OCI-M1 (cell line): Measurements from ENCODE around the gene TSPAN5.
A peak's percentile ranks its signal among the peaks of the same experiment; 100 is the strongest.
"Not testable (repeated sequence)": the region's sequence is repeated elsewhere in the genome, so short reads cannot be mapped to it uniquely, and the experiment has no call there.

Experiments used
- DNase-seq: peaks from one replicate; lab custom pipeline; 2025; lab: John Stamatoyannopoulos, UW

TSPAN5 gene

DNA sequence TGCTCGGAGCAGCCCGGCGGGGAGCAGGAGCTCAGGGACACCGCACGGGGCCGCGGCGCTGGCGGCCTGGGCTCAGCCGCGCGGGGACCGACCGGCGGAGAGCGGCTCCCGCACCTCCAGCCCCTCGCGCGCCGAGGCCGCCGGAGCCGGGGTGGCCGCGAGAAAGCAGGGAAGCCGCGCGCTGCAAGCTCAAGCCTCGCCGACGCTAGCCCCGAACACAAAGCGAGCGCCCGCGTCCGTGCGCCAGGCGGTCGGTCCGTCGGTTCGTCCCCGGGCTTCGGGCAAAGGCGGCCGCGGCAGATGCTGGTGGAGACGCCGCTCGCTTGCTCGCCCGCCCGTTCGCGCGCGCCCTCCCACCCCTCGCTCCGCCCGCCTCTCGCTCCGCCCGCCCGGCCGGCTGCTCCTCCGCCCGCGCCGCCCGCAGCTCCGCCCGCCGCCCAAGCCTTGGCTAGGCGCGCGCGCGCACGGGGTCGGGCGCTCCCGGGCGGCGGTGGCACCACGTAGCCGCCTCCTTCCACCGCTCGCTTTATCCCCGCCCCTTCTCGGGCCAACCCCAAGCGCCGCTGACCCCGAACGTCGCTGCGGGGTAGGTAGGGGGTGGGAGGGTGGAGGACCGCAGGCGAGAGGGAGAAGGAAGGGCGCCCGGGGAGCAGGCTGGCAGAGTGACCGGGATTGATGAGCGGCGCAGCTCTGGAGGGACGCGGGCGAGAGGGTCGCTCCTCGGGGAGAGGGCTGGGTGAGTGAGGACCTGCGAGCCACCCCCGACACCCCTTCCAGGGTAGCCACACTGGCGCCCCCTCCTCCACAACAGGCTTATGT, at the start of gene TSPAN5:
TSS of gene TSPAN5 (minus strand) at position 325 of the 819 bp plus-strand sequence.
- DNase-seq, result peak; percentile 57

DNA sequence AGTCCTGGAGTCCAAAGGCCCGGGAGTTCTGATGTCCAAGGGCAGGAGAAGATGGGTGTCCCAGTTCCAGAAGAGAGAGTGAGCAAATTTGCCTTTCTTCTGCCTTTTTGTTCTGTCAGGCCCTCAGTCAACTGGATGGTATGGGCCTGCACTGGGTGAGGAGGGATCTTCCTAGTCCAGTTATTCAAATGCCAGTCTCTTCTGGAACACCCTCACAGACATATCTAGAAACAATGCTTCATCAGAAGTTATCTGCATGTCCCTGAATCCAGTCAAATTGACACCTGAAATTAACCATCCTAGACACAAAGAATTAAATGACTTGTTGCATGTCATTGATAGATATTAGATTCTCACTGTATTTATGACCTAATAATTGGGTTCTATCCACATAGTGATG, 48.5 kb upstream of the TSPAN5 start:
- no peak for DNase-seq

DNA sequence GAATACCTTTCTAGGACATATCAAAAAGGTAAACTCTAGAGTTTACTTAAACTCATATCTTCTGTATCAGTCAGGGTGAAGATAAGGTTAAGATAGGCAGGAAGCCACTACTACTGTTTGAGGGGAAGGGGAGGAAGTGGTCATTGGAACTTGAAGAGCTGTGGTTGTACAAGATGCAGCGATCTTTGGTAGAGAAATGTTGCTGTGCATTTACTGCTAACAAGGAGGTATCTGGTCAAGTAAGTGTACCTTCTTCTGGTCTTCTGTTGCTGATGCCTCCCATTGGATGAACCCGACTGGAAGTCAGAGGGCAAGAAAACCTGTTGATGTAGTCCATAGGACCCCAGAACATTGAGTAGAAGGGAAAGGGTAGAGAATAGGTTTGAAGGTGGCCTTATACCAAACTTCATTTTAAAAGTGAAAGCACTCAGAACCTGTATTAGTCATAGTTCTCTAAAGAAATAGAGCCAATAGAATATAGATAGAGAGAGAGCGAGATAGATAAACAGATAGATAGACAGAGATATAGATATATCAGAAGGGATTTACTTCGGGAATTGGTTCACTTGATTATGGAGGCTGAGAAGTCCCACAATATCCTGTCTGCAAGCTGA, 47.9 kb upstream of the TSPAN5 start:
- no peak for DNase-seq

DNA sequence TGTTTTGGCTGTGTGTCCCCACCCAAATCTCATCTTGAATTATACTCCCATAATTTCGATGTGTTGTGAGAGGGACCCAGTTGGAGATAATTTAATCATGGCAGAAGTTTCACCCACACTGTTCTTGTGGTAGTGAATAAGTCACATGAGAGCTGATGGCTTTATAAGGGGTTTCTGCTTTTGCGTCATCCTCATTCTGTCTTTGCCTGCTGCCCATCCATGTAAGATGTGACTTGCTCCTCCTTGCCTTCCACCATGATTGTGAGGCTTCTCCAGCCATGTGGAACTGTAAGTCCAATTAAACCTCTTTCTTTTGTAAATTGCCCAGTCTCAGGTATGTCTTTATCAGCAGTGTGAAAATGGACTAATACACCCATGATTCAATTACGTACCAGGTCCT, 47.2 kb upstream of the TSPAN5 start:
- not testable (repeated sequence) for DNase-seq

DNA sequence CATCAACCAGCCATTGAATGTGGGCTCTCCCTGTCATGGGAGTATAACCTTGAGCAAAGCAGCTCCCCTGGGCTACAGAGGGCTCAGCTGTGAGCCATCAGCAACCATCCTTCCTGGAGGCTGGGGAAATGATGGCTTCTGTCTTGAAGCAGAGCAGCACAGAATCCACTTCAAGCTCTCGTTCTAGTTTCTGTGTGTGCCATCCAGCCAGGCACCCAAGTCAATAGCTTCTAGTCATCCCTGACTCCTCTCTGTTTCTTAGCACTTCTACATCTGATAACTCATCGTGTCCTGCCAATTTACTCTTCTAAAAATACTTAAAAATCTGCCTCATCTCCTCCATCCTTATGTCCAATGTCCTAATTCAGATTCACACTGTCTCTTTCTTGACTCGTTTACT, 42.2 kb upstream of the TSPAN5 start:
- DNase-seq, result no peak

DNA sequence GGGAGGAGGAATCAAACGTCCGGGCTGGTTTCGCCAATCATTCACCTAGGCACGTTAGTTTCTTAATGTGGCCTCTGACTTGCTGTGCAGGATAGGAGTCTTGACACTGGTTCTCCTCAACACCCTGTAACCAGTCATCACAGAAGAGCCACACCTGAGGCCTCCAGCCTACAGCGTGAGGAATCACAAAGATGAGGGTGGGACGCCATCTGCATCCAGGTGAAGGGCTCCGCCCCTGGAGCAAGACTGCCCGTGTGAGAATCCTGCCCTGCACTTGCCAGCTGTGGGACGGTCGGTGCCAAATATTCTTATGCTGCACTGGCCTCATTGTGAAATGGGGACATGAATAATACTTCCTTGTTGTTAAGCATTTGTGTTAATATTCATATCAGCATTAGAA, 35.7 kb upstream of the TSPAN5 start:
- DNase-seq, result no peak

DNA sequence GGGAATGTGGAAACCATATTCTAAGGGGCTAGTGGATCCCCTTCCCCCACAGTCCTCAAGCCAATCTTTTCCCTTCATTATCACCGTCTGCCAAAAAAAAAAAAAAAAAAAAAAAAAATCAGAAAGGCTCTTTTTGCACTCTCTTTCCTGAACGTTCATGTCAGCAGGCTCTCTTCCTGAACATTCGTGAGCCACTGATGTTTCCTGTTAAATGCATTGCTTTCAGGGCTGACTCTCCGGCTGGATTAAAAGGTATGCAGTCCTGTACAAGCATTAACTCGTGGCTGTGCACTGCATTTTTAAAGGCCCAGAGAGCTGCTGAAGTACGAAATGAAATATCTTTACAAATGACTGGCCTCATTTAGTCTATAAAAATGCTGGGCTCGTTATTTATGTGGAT, 34.0 kb upstream of the TSPAN5 start:
- DNase-seq, result no peak

DNA sequence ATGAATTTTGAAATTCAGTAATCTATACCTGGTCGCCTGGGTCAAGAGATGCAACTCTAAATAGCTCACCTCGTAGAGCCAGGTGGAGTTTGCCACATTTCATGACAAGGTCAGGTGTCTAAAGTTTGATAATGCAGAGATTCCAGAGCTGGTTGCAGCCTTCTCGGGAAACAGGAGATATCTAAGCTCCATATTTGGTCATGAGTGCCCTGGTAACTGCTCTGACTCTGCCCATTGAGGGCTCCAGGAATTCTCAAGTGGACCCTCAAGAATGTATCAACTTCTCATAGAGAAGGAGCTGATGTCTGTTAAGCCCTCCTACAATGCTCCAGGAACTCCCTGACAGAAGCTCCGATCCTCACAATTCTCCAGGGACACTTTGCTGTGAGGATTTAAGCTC, 33.2 kb upstream of the TSPAN5 start:
- DNase-seq, result no peak

DNA sequence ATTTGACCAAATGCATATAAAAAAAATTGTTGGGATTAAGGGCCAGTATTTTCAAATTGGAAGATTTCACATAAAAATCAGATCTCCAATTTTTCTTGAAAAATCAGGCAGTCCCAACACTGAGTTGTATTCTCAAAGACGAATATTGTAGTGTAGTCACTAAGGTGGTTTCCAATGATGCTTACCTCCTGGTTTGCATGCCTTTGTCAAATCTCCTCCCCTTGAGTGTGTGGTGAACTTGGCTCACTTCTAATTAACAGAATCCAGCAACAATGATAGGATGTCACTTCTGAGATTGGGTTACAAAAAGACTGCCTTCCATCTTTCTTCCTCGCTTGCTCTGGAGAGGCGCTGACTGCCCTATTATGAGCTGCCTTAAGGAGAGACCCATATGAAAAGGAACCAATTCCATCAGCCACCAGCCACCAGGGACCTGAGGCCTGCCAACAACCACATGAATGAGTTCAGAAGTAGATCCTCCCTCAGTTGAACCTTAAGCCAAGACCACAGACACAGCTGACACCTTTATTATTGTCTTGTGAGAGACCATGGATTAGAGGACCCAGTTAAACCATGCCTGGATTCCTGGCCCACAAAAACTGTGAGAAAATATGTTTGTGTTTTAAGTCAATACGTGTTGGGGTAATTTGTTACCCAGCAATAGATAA, 31.2 kb upstream of the TSPAN5 start:
- no peak for DNase-seq

DNA sequence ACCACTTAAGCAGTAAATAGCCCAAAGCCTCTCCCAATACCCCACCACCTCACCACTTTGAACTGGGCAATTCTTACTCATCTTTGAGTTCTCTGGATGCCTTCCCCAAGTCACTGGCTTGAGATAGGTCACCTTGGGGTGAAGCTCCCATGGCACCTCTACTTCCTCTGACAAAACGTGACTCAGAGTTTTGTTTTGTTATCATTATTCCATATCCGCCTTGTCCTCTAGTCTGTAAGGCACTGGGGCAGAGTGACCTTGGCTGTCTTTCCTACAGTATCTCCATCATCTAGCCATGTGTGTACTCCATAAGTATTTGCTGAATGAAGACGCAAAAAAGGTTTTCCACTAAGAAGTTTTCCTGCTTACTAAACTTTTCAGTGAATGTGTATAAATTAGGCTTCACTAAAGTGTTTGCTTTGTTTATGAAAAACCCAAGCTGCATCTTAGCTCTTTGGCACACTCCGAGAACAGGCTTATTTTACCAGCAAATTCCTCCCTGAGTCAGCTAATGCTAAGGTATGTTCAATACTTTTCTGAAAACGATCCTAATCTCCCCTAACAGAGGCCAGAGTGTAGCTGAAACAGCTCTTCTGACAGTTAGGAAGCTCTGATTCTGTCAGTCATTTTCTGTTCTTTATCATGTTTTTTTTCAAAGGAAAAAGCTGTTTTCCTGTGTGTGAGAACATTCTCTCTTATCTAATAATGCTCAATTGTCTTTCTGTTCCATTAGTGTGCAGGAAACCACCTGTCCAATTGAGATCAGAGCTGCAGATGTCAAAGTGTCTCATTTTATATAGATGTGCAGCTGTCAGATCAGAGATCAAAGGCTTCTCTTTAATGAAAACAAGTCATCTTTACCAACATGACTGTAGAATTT, 30.2 kb upstream of the TSPAN5 start:
- no peak for DNase-seq

DNA sequence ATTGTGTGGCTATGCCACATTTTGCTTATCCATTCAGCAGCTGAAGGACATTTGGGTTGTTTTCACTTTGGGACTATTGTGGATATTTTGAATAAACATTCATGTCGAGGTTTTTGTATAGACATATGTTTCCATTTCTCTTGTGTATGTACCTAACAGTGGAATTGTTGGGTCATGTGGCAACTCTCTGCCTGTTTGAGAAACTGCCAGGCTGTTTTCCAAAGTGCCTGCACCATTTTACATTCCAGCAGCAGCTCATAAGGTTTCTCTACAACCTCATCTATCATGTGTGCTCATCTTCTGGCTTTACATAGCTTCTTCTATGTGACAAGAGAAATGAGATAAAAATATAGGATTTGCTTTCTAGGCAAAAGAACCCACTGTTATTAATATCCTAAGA, 29.5 kb upstream of the TSPAN5 start:
- no peak for DNase-seq

DNA sequence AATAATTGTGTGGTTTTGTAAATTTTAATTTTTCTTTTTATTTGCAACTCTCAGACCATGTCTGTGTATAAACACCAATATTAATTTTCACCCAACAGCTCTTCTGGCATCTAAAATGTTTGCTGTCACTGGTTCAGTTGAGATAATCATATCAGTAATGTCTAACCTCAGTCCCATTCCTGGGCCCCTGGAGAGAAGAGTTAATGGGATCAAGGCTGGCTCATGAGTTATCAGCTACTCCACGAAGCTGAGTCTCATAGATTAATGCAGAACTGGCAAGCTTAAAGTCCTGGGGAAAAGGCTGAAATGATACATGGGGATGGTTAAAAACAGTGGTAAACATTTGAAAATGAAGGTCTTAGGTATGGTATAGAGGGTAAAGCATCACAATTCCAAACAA, 28.4 kb upstream of the TSPAN5 start:
- peak; percentile 38 for DNase-seq

DNA sequence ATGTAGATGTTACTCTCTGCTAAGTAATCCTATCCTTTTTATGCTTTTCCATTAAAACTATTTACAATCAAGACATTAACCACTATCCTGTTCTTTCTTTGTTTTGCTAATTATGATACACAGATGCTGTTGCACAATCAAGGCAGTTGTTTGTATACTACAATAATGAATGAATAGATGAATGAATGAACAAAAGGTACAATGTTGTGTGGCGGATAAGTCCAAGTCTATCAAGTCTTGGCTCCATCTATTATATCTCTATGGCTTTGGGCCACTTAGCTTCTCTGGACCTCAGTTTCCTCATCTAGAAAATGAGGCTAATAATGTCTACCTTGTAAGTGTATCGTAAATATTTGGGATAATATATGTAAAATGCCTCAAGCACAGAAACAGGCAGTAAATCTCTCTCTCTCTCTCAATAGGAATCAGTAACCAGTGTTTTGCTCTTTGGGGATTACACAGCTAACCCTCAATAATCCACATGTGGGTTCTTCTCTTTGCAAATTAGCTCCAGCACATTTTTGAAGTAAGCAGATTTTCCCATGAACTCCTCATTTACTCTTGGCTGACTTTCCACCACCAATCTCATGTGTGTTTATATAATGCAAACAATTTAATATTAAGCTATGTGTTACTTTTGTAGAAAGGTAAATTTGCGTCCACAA, 27.8 kb upstream of the TSPAN5 start:
- DNase-seq, result no peak

DNA sequence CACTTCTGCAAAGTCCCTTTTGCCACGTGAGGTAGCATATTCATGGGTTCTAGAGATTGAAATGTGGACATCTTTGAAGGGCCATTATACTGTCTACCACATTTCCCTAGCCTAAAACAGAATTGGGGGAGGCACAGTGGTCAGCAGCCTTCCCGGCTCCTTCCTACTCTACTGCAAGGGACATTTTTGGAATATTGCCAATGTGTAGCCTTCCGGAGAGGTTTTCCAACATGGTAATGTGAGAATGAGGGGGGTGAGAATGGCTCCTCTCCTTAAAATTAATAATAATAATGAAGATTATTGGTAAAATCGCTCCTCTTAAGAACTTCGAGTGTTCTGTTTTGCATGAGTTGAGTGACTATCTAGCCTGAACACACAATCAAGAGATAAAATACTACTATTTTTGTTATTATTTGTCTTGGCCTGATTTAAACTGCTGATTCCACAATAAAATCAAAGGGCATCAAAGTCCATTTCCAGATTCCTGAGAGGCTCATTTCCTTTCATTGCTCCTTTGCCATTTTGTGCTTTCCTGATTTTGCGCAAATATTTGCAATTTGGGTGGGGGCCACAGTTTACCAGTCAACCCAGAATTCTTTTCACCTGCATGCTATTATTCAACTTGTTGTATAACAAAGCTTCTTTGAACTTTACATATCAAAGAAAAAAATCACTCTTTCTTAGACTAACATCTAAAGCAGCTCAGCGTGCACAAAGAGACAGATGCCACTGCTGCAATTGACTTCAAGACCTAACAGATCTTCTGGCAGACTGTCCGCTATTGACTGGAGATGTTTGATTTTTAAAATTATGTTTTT, 27.0 kb upstream of the TSPAN5 start:
- no peak for DNase-seq

DNA sequence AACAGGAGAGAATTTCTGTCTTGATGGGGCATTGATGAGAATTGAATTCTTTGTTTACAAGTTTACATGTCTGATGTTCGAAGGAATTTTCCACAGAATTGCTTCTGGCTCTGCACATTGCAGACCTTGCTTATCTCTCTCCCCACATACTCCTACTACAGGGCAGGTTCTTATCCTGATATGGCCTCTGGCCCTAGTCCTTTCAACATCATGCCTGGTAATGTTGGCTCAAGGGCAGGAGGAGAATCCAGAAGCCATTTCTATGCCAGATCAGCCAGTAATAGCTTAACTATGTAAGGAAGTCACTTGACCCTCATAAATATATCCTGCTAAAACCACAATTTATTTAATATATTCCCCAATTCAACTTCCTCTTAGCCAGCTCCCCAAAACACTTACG, 24.3 kb upstream of the TSPAN5 start:
- peak; percentile 72 for DNase-seq

DNA sequence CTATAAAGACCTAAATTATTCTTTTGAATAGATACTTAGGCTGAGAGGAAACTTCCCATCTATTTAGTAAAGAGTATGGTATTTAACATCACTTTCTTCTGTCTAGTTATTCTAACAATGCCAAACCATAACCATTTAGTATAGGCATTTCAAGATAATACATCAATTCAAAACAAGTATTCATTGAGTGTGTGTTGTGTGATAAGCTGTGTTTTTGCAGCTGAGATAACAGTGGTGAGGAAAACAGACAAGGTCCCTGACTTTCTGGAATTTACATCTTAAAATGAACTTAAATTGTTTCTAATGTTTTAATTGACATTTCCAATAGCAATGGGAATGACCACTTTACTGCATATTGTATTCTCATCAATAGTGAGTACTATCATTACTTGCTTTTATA, 22.4 kb upstream of the TSPAN5 start:
- no peak for DNase-seq

DNA sequence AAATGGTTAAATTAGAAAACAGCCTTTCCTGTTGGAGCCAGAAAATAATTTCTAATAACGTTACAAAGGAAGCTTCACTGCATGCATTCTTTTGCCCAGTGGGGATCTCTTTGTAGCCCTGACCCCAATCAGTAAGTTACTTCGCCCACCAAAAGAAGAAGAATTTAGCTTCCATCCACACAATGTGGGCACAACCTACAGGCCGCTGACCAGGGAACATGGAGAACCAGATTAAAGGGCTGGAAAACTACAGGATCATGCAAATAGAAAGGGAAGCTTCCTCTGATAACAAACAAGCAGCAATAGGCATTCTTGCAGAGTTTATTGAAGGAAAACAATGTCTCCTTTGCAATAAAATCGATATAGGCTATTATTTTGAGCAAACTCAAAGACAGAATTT, 21.3 kb upstream of the TSPAN5 start:
- no peak for DNase-seq

DNA sequence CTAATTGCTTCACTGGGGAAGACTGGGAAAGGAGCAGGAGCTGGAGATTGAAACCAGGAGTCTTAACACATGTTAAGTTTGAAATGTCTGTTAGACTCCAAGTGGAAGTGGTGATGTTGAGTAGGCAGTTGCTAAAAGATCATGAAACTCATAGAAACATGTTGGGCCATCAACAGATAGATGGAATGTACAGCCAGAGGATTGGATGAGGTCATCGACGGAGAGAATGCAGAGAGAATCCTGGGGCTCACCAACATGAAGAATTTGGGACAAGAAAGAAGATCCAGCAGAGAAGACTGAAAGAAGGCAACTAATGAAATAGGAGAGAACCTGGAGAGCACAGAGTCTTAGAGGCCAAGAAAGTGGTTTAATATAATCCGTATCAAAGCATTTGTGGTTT, 19.4 kb upstream of the TSPAN5 start:
- no peak for DNase-seq

DNA sequence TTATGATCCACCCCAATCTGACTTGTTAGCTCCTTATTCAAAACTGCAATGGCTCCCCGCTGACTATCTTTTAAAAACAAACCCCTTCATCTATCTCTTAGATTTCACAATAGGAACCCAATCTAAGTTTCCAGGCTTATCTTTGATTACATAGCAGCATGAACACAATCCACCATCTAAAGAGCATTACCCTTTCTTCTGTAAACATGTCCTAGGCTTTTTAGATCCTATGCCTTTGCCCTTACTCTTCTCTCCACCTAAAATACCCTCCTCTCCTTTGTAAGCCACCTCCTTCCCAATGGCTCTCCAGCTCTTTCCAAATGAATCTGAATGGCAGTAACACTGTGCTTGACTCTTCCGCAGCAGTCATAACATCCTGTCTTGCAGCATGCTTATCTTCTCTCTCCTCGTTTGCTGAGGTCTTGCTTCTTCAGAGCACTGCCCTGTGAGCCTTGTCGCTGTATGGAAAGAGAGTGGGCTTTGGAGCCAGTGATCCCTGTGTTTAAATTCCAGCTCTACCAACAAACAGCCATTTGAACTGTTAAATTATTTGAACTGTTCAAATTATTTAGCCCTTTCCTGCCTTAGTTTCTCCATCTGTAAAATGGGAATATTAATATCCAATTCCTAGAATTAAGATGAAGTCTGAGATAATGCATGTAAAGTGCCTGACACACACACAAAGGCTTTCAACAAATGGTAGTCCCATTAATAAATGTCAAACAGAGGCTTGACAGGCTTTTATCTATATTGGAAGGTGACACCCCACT, 16.2 kb upstream of the TSPAN5 start:
- no peak for DNase-seq

DNA sequence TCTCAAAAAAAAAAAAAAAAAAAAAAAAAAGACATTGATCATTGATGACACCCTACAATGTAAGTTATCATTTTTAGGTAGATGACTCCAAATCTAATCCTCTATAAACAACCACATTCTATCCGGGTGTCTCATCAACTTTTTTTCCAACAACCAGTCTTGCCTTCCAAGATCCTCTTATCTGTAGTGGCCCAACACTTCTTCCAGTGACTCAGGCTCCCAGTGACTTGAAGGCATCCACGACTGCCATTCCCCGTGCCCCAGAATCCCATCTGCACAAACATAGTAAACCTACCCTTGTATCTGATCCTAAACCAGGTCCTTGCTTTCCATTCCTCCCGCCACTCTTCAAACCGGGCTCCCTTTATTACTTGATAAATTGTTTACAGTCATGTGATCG, 15.6 kb upstream of the TSPAN5 start:
- DNase-seq, result no peak
